ENCODE data around the gene LRRTM2. TPM values are rescaled to one million over a fixed set of nuclear protein-coding genes. Genes with fewer than 3 reads are reported as not detected.

LRRTM2 gene
- total RNA-seq, 4 donors from 2014 or later: 0.13 to 0.20 (median 0.16) TPM; not detected in 1

DNA sequence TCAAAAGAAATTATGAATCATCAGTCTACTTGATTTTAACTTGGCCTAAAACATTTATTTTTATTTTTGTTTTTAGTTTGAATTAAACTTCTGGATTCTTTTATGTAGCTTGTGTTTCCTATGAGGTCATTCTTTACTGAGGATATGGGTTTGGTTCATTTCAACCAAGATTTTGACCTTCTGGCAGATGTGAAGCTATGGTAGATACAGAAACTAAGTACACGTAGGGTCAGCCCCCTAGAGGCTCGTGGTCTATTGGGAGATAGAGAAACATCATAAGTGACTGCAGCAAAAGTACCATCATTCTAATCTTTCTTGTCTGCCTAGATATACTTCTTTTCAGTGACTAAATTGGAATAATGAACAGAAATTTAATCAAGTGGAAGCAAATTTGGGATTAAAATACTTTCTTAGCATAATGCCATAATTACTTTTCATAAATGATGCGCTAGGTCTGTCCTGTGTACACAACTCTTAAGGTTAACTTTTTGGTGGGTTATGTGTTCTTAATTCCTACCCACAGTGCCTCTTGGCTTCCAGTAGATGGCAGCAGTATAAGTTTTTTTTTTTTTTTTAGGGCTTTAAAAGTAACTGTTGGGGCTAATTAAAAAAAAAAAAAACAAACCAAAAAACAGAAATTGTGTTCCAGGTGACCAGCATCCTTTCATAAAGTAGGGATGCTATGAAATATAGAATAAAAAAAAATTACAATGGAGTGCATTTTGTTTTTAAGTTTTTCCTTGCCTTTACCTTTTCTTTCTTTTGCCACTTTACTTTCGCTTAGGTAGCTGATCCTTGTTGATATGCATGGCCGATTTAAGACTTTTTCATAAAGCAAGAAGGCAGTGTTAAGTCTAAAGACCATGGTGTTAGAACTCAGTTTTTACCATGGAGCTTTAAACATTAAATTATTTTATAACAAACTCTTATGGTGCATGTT, 49.9 kb downstream of the LRRTM2 start:
- H3K4me3 ChIP-seq (ENCODE audit: low read depth, poor library complexity, severe bottlenecking): no peak overlapping the region
- TF ChIP-seq CTCF (IDR thresholded peaks at IDR 0.05) (no peak), POLR2A (IDR thresholded peaks at IDR 0.05) (no peak)
- DNase-seq (ENCODE audit: low spot score in 2 of 2): no peak
- intact Hi-C loops (cut with DNase I; ENCODE audit: low total_unique reads): no loop called here
- 56 to 63% methylated on average over 5 of the region's 5 CpGs for WGBS, 2 donors

DNA sequence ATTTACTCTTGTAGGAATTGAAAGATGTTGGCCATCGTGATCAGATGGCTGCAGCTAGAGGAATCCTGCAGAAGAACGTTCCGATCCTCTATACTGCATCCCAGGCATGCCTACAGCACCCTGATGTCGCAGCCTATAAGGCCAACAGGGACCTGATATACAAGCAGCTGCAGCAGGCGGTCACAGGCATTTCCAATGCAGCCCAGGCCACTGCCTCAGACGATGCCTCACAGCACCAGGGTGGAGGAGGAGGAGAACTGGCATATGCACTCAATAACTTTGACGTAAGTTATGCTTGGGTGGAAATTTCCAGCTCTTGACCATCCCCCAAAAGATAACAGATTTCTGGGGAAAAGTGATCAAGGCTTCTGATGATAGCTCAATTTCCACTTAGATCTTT, 50.6 kb downstream of the LRRTM2 start:
- TF ChIP-seq POLR2A (IDR thresholded peaks at IDR 0.05) (no peak), CTCF (IDR thresholded peaks at IDR 0.05) (no peak)
- no peak for DNase-seq (ENCODE audit: low spot score in 2 of 2)
- intact Hi-C loops (cut with DNase I; ENCODE audit: low total_unique reads): no loop called here
- 67 to 68% methylated on average over 7 of the region's 7 CpGs for WGBS, 2 donors
- H3K4me3 ChIP-seq (ENCODE audit: low read depth, poor library complexity, severe bottlenecking): no peak overlapping the region

GRCh38 chr5:138820695-138821094, 54.4 kb downstream of the LRRTM2 start:
- 91 to 94% methylated on average over 3 of the region's 3 CpGs for WGBS, 2 donors
- TF ChIP-seq CTCF (IDR thresholded peaks at IDR 0.05): no peak
- DNase-seq (ENCODE audit: low spot score in 2 of 2): no peak
- intact Hi-C loops (cut with DNase I; ENCODE audit: low total_unique reads): no loop called here
- no peak overlapping the region for H3K4me3 ChIP-seq (ENCODE audit: low read depth, poor library complexity, severe bottlenecking)

DNA sequence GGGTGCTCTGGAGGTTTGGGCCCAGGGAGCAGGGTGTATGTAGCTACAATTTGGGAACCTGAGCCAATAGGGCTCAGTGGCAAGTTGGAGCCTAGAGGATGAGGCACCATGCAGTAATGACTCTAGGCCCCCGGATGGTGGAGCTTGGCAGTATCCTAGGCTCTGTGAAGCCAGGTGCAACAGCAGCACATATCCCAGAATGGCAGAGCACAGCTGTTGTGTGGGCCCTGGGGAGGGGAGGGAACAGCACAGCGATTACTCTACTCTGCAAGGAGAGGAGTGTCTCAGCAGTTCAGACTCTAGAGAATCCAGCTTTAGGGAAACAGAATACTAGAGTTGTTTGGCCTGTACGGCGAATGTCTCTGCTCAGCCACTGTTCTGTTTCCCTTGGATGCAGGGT, 56.1 kb downstream of the LRRTM2 start:
- 85 to 93% methylated on average over 4 of the region's 4 CpGs for WGBS, 2 donors
- intact Hi-C loops (cut with DNase I; ENCODE audit: low total_unique reads): no loop called here
- TF ChIP-seq CTCF (IDR thresholded peaks at IDR 0.05): no peak
- no peak for TF ChIP-seq POLR2A (IDR thresholded peaks at IDR 0.05)
- no peak overlapping the region for H3K4me3 ChIP-seq (ENCODE audit: low read depth, poor library complexity, severe bottlenecking)
- DNase-seq (ENCODE audit: low spot score in 2 of 2): no peak

Other genes with a start within 250 kb of the LRRTM2 start
- gene CTNNA1, start 121.9 kb downstream of the LRRTM2 start, total RNA-seq: 100 to 1,000 TPM; 223 to 304 (median 263) TPM

All from lower leg skin (tissue), 4 donors.